Stimulated activated CD4-positive, alpha-beta T cell treated with anti-CD3 and anti-CD28 coated beads, Interleukin-12 subunit alpha, Interleukin-12 subunit beta, amount 100 ng/mL, for 48 hours (primary cell): ENCODE results near the gene GSG1L.

Source experiments
- DNase-seq, 3 donors: peaks; one replicate each; pipeline ENCODE4 v3.0.0-alpha.2; 2020; ENCODE audit warnings: low read depth in 2 of 3, low spot score in 1 of 3

GSG1L gene

DNA sequence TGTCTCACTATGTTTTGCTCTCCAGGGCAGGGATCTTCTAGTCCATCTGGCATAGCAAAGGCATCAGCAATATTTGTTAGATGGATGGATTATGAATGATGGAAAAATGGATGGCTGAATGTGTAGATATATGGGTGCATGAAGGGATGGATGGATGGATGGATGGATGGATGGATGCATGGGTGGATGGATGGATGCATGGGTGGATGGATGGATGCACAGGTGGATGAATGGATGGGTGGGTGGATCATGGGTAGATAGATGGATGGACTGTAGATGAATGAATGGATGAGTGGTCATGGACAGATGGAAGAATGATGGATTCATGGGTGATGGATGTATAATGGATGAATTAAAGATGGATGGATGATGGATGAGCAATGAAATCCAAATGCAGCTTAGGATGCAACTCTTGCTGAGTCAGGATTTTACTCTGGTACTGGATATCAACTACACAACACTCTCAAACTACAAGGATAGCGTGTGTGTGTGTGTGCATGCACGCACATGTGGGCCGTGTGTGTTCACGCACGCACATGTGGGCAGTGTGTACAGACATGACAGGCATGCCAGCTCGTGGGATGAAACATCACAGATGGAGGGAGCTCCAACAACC is 34.0 kb downstream of the GSG1L start:
- no peak for DNase-seq

DNA sequence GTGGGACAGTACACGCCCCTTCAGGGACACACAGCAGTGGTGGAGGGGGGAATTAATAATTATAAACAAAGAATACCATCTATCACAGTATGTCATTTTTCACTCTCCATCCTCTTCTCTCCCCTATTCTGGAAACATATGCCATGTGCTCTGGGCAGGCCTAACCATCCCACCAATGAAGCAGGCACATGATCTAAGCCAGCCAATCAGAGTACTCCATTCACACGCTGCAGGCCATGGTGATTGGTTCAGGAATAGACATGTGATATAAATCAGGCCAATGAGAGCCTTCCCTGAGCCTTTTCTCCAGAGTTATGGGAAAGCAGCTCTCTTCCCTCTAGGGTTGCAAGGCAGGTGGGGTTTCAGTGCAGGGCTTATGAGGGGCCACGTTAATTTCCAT is 36.5 kb downstream of the GSG1L start:
- no peak for DNase-seq

DNA sequence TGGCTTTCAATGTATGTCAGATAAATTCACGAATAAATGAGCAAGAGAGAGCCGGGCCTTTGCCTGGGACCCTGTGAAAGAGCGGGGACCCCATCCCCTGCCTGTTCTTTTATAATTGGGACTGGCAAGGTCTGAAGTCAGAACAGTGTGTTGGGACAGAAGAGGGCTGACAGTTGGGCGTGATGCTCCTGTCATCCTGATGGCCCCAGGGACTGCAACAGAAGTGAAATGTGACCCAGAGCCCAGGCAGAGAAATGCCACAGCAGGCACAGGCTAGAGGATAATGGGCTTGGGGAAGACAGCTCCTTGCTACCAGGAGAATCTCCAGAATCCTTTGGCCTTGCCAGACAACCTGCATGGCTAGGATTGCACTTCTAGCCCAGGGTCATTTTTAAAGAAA is 37.9 kb downstream of the GSG1L start:
- DNase-seq = no peak

DNA sequence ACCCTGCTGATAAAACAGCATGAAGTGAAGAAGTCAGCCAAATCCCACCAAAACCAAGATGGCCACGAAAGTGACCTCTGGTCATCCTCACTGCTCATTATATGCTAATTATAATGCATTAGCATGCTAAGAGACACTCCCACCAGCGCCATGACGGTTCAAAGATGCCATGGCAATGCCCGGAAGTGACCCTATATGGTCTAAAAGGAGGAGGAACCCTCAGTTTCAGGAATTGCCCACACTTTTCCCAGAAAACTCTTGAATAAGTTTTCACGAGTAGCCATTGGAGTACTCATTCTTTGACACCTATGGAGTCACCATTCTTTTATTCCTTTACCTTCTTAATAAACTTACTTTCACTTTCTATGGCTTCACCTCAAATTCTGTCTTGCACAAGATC is 44.3 kb downstream of the GSG1L start:
- DNase-seq = no peak

DNA sequence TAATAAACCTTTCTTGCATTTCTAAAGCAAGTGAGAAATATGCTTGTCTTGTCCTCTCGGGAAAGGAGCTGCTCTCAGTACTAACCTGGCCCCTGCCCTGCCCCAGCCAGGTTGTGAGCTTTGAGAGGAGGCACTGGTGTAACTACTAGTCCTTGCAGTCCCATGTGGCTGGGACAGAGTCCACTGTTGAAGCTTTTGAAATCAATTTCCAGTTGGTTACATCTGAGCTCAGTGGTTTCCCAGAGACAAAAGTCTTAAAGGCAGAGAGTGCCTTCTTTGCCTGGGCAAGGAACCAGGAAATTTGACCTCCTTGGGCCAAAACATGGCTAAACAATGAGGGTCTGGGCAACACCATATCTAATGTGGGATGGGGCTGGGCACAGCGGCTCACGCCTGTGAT is 48.7 kb downstream of the GSG1L start:
- DNase-seq = no peak

DNA sequence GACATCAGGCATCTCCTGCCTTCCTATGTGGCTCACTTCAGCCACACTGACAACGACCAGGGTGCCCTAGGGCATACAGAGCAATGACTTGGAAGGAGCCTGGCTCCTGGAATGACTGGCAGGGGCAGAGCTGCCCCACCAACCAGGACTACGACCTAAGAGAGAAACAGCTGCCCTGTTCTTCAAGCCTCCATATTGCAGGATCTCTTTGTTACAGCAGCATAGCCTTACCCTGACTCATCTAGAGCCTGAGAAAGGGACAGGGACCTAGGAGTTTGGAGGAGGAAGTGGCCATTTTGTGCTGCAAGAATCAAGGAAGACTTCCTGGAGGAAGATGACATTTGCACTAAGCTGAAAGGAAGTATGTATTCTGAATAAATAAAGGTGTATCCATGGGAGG is 49.6 kb downstream of the GSG1L start:
- no peak for DNase-seq

DNA sequence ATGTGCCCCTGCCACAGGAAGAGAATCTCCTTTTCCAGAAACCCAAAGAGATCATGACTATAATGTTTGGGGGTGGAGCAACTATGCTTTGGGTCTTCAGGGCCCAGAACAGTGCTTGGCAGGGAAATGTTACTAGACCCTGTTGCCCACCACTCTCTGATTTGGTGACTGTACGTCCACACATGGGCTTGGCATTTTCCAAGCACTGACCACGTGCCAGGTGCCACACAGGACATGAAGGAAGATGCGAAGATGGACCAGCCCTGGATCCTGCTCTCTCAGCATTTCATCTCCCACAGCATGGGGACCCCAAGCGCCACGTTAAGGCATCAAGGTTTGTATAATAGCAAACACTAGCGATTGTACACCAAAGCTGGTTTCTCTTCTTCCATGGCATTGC is 50.1 kb downstream of the GSG1L start:
- DNase-seq = no peak

DNA sequence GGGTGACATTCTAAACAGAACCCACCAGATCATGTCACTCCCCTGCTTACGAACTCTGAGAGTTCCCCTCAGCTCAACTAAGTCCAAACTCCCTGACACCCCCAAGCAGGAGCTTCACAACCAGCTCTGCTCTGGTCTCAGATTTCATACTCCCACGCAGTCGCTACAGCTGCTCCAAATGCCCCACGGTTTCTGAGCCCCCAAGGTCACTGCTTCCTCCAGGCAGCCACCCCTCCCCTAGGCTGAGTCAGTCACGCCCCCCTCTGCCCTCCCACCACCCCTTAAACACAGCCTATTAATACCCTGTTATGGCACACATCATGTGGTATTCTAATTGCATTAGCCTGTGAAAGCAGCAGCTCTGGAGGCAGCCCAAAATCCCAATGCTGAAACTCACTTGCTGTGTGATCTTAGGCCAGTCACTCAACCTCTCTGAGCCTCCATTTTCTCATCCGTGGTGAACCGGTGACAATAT is 51.5 kb downstream of the GSG1L start:
- DNase-seq = no peak

DNA sequence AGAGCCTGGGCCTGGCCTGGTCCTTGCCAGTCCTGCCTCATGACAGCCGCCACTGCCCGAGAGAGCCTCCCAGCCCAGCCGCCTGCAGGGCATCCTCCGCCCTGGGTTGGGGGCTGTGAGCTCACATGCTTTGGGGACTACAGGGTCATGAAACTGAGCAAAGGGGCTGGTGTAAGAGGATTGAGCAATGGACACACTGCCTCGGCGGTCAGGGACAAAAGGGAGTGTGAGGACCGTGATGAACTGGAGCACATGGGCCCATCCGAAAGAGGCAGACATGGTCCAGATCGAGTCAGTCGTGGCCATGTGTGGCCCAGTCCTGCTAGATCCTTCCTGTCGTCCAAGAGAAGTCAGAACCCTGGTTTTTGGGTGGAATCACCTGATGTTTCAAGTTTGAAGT is 52.3 kb downstream of the GSG1L start:
- no peak for DNase-seq

DNA sequence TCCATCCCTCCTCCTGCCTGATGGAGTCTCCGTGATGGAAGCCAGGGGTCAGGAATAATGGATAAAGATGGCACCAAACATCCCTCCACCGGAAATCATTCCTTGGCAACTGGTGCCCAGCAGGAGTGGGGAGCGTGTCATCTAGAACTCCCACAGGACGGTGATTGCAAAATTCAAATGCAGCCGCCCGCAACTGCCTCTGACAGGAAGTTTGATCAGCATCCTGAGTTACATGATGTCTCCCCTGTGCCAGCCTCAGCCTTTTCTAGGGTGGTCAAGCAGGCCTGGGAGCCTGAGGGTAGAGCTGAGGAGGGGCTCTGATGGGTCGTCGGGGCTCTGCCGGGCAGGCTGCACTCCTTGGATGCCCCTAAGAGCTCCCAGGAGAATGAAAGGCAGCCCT is 52.8 kb downstream of the GSG1L start:
- no peak for DNase-seq

DNA sequence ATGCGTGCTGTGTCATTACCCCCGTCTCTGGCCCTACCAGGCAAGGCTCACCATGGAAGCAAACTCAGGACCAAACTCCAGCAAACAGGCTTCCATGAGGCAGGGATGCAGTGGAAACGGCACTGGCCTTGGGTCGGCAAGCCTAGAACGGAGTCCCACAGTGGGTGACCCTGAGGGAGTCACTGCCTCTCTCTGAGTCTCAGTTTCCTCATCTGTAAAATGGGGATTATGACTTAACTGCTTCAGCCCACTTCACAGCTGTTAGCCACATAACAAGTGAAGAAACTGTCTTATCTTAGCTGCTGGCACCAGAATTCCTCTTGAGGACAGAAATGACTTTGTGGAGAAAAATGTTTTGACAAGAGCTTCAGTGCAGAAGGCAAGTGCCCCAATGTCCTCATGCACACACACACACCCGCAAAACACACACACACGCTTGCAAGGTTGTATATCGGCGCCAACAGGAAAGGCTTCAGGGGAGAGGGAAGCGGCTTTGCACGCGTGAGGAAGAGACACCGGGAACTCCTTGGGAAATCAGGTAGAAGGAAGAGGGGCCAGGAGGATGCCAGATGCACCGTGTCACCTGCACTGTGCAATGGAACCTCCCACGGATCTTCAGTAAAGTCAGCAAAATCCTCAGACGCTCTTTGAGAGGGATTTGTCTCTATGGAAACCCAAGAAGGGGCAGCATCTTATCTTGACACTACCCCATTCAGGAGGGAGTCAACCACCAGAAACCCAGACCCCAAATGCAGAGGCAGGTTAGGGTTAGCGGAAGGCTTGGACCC is 53.7 kb downstream of the GSG1L start:
- DNase-seq = no peak

DNA sequence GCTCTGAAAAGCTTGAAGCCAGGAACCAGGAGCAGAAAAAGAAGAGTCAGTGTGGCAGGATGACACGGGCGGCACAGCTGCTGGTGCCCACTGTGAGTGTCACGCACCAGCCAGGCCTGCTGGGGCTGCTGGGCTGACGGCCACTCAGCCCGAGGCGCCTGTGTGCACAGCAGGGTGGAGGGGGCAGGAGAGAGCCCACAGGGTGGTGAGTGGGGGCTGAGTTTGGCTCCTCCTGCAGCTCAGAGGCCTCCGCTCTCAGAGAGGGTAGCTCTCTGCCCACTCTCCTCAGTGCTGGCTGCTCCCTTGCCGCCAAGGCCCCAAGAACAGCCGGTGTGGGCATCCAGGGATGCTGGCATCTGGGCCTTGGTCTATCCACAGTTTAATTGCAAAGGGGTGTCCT is 59.6 kb downstream of the GSG1L start:
- DNase-seq = no peak

DNA sequence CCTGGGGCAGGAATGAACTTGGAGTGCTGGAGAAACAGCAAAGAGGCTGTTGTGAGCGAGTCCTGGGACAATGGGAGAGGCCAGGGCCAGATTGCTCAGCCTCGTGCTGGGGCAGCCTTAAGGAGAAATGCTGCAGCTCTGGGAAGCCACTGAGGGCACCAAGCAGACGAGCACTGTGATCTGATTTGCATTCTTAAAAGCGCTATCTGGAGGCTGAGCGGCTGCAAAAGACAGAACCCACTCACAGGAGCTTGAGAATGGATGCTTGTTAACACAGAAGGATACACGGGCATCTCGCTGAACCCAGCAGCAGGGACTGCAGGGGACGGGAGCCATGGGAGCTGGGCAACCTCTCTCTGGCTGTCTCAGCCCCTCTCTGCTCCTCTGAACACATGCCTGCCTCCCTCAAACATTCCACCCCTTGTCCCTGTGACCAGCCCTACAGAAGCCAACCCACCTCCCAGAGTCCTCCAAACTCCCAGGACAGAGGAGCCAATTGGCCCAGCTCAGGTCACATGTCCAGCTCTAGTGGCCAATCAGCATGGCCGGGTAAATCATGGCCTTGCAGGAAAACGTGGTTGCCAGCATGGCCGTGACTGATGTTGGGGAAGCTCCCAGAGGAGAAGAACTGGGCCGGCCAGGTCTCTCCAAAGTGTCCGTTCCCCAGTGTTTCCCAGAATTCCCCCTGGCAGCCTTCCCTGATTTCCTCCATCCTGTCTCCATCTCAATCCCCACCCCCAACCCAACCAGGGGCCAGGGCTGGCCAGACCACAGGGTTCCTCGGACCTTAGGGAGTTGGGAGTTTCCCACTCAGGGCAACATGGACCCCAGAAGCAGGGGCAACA is 60.3 kb downstream of the GSG1L start:
- DNase-seq = no peak

DNA sequence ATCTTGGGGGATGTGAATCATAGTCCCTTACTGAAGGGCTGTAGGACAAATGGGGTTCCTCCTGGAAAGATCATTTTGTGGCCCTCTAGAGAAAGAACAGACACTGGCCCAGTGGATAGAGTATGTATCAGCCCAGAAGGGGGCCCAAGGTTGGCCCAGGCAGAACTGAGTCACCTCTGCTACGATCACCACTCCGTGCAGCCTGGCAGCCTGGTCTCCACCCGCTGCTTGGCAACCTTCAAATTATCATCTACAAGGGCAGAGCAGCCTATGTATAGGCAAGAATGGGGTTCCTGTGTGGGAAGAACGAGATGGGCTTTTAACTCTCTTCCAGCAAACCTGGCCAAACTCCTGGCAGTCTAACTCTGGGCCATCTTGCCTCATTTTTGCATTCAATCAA is 61.9 kb downstream of the GSG1L start:
- DNase-seq = no peak

DNA sequence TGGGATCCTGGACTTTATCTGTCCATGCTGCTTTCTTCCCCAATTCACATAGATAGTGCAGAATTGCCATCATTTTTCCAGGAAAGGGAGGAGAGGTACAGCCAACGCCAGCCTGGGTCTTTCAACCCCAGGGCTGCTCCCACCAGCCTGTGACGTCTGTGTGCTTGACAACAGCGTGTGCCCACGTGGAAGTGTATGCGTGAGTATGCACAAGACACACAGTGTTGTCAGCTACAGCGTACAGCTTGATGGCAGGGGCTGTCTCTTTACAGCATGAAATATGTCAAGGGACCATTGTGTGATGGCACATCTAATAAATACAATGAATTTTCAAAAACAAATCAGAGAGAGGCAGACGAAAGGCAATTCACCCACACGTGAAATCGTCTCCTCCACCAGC is 62.3 kb downstream of the GSG1L start:
- DNase-seq = no peak

DNA sequence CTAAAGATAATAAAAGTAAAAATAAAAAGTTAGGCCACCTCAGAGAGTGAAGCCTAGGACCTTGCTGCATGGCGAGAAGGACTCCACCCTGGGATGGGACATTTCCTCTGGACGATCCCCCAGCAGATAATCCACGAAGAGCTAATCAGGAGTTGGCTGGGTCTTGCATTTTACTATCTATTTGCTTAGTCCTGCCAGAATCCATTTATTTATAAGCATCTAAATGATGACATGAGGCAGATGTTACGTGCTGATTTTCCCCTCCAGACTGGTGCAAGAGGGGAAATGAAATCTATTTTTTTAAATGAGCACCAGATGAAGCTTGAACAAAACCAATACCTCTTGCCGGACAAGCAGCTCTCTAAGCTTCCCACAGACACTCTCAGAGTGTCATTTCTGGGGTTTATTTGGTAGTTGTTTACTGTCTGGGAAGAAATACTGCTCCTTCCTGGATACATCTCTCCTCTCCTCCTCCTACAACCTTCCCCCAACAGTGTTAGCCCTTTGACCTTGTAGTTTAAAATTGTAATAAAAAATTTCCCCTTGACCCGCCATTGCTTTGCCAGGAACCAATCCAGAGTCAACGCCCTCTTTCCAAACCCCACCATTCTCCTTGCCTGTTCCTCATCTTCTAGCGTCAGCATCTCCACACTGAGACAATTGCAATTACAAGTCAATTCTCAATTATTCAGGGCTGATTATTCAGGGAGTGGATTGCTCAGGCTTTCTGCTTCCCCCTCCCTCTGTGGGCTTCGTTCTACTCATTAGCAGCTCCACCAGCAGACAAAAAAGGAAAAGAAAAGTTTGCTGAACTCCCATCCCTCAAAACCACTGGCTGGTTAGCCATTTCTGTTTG is 63.0 kb downstream of the GSG1L start:
- DNase-seq = no peak

DNA sequence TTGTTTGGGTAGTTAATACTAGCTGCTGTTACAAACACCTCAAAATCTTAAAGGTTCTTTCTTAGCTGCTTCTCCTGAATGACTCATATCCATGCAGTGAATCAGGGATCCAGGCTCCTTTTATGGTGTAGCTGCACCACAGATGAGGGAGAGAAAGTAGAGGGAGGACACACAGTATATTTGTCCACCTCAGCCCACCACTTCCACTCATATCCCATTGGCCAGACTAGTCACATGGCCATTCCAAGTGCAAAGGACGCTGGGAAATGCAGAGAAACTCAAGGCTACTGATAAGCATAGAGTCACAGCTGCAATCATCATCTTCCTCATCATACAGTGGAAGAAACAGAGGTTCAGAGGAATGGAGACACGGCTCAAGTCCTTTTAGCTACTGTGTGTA is 63.8 kb downstream of the GSG1L start:
- no peak for DNase-seq

DNA sequence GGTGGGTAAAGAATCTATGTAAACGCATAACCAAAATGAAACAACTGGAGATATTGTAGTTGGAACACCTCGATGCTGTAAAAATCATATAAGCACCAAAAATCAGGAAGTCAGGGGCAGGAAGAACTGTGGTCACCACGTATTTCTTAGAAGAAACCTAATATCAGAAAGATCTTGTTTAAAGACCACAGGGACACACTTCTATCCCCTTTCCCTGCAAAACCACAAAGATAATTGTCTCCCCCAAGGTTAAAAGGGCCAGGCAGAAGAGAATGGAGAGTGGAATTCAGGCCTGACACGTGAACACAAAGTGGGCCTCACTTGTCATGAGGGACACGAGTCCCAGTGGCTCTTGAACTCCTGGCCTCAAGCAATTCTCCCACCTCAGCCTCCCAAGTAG is 68.1 kb downstream of the GSG1L start:
- no peak for DNase-seq

DNA sequence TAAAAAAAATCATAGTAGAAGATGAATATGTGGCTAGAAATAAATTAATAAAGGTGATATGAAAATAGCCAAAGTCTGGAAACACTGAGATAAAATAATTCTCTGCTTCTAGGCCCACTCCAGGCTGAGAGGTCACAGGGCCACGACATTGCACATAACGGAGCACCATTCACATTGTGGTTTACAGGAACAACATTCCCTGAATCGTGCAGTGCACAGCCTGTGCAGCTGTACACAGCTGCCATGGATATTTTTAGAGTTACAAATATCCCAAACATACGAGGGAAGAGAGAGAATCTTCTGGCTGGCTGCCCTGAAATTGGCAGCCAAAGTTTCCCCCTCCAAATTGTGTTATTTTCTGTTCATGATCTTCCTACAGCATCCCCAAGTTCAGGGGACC is 68.8 kb downstream of the GSG1L start:
- no peak for DNase-seq

DNA sequence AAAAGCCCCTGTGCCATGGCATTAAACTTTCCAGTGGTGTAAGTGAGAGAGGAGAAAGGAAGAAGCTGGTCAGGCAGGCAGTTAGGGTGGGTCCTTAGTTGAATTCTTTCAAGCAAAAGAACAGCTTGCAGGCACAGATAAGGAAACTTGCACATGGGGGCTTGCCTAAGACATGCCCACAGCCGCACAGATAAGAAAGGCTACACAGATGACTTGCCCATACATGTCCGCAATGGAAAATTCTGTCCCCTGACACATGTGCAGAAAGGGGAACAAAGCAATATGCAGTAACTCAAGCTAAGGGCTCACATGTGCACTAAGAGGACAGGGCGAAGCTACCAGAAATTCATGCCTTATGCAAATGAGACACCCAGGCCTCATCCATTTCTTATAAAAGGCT is 69.9 kb downstream of the GSG1L start:
- no peak for DNase-seq

DNA sequence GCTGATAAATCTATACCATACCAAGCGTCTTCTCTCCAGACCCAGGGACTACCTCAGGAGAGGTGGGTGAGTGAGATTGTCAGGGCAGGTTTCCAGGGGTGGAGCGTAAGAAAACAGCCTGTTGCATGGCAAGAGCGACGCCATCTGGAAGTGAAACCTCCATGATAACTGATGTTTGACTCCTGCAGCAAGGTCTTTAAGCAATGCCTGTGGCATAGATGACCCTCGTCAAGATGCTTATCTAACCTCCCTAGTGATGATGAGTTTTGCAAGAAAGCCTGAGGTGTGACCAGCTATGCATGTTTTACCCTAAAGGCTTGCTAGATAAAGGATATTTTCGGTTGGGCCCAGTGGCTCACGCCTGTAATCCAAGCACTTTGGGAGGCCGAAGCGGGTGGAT is 71.6 kb downstream of the GSG1L start:
- DNase-seq = no peak
